Nephron progenitor cell (in vitro differentiated cells): ENCODE results near the gene ALPK3.
"Not testable (repeated sequence)": the region's sequence is repeated elsewhere in the genome, so short reads cannot be mapped to it uniquely, and the experiment has no call there.

Experiments used
- DNase-seq: peaks from one replicate; pipeline ENCODE4 v3.0.0; 2021
- H3K27ac Mint-ChIP-seq: 2 replicates; pipeline ENCODE4 v1.8.0; 2021; ENCODE audit warnings: mild to moderate bottlenecking, moderate library complexity, mixed read lengths
- H3K27me3 Mint-ChIP-seq: 2 replicates; pipeline ENCODE4 v1.8.0; 2021; ENCODE audit warnings: mild to moderate bottlenecking, low read depth, mixed read lengths; ENCODE audit not compliant: poor library complexity
- H3K36me3 Mint-ChIP-seq: 2 replicates; pipeline ENCODE4 v1.8.0; 2021; ENCODE audit warnings: low read depth, mixed read lengths
- H3K4me1 Mint-ChIP-seq: 2 replicates; pipeline ENCODE4 v1.8.0; 2021; ENCODE audit warnings: mixed read lengths
- H3K4me3 Mint-ChIP-seq: 2 replicates; pipeline ENCODE4 v1.8.0; 2021; ENCODE audit warnings: mild to moderate bottlenecking, moderate library complexity, mixed read lengths
- H3K9me3 Mint-ChIP-seq: 2 replicates; pipeline ENCODE4 v1.8.0; 2021; ENCODE audit warnings: mild to moderate bottlenecking, moderate library complexity, mixed read lengths
- CTCF ChIP-seq: fragments of 200-600 bp; sonication (generic); IDR thresholded peaks from 2 replicates; pipeline ENCODE4 v1.5.0; 2021; ENCODE audit warnings: antibody characterized with exemption

Gene ALPK3

GRCh38 chr15:84839714-84840113 is 22.6 kb downstream of the ALPK3 start:
- no peak overlapping the region for H3K4me3 Mint-ChIP-seq
- no peaks in the 10 kb centered on the region for H3K36me3 Mint-ChIP-seq
- H3K9me3 Mint-ChIP-seq = no peaks in the 10 kb centered on the region

GRCh38 chr15:84840255-84840654 is 23.1 kb downstream of the ALPK3 start:
- Mint-ChIP-seq H3K27me3 (peaks cover 7% of the 10 kb centered on the region), H3K9me3 (peaks cover 5% of the 10 kb centered on the region)

More at GRCh38 chr15:84839714-84840113, 22.6 kb downstream of the ALPK3 start:
- H3K27ac Mint-ChIP-seq = no peak overlapping the region
- H3K27me3 Mint-ChIP-seq = peaks cover 6% of the 10 kb centered on the region
- no peak for DNase-seq
- no peak for TF ChIP-seq CTCF
- H3K4me1 Mint-ChIP-seq = no peaks in the 10 kb centered on the region

GRCh38 chr15:84840741-84841429 is 23.7 kb downstream of the ALPK3 start:
- Mint-ChIP-seq H3K9me3 (peaks cover 11% of the 10 kb centered on the region), H3K4me3 (no peak overlapping the region), H3K4me1 (no peaks in the 10 kb centered on the region), H3K27me3 (peaks cover 12% of the 10 kb centered on the region), H3K36me3 (peaks cover 12% of the 10 kb centered on the region), H3K27ac (no peak overlapping the region)
- no peak for TF ChIP-seq CTCF
- no peak for DNase-seq

More at GRCh38 chr15:84840255-84840654, 23.1 kb downstream of the ALPK3 start:
- Mint-ChIP-seq H3K4me3 (no peak overlapping the region), H3K4me1 (no peaks in the 10 kb centered on the region), H3K36me3 (peaks cover 5% of the 10 kb centered on the region), H3K27ac (no peak overlapping the region)
- no peak for TF ChIP-seq CTCF
- DNase-seq = no peak

- no peak overlapping the region for H3K4me3 Mint-ChIP-seq
- peaks cover 12% of the 10 kb centered on the region for H3K27me3 Mint-ChIP-seq
- no peak for TF ChIP-seq CTCF
- H3K27ac Mint-ChIP-seq = no peak overlapping the region
- H3K9me3 Mint-ChIP-seq = peaks cover 28% of the 10 kb centered on the region
- DNase-seq = no peak
- H3K4me1 Mint-ChIP-seq = no peaks in the 10 kb centered on the region
- peaks cover 30% of the 10 kb centered on the region for H3K36me3 Mint-ChIP-seq
Observed at GRCh38 chr15:84842781-84843180, 25.6 kb downstream of the ALPK3 start.

GRCh38 chr15:84844964-84845363 is 27.8 kb downstream of the ALPK3 start:
- H3K9me3 Mint-ChIP-seq = peaks cover 33% of the 10 kb centered on the region
- H3K4me1 Mint-ChIP-seq = no peaks in the 10 kb centered on the region
- peaks cover 35% of the 10 kb centered on the region for H3K36me3 Mint-ChIP-seq
- peaks cover 18% of the 10 kb centered on the region for H3K27me3 Mint-ChIP-seq
- no peak overlapping the region for H3K4me3 Mint-ChIP-seq
- DNase-seq = no peak
- TF ChIP-seq CTCF = no peak
- H3K27ac Mint-ChIP-seq = no peak overlapping the region

- H3K36me3 Mint-ChIP-seq = peaks cover 35% of the 10 kb centered on the region
- peaks cover 18% of the 10 kb centered on the region for H3K27me3 Mint-ChIP-seq
- peak; percentile 40 for DNase-seq
- peak; percentile 35 for TF ChIP-seq CTCF
- H3K27ac Mint-ChIP-seq, H3K4me3 Mint-ChIP-seq, H3K4me1 Mint-ChIP-seq: not testable (repeated sequence)
- peaks cover 33% of the 10 kb centered on the region for H3K9me3 Mint-ChIP-seq
Observed at GRCh38 chr15:84845631-84846030, 28.5 kb downstream of the ALPK3 start.
